ENCODE results near the gene ACY1. TPM values are rescaled to one million over a fixed set of nuclear protein-coding genes. Genes with fewer than 3 reads are reported as not detected.

ACY1 gene
- total and polyA plus RNA-seq, 10 of the 15 experiments (the other 5 are each of a cell fraction or from before 2014, with no cell fraction given): 18.5 to 42.2 (median 27.8) TPM

DNA sequence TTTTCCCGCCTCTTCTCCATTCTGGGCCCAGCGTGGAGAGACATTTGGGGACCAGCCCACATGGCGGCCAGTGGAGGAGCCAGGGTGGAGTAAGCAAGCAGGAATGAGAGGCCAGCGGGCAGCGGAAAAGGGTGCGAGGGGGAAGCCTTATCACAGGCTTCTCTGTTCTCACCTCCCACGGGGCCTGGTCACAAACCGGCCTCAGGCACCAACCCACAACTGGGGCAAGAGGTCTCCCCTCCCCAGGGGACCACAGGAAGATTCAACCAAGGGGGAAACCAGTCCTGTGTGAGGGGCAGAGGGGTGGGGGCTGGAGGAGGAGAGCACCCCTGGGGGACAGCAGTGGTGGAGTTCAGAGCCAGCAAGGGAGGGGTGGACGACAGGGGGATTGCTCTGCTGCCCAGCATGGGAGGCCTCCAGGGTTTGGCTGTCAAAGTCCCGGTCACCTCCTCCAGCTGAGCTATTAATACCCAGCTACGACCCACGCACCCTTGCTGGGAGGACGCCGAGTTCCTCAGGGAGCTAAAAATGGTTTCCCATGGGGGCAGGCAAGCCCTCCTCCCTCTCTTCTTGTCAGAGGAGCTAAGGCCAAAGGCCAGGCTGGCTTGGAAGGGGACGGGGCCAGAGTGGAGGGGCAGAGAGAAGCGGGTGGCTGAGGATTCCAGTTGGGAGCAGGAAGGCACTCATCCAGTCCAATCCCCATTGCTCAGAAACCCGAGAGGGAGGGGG is 36.2 kb downstream of the ACY1 start (continued):
- TF ChIP-seq, protein P1, sequence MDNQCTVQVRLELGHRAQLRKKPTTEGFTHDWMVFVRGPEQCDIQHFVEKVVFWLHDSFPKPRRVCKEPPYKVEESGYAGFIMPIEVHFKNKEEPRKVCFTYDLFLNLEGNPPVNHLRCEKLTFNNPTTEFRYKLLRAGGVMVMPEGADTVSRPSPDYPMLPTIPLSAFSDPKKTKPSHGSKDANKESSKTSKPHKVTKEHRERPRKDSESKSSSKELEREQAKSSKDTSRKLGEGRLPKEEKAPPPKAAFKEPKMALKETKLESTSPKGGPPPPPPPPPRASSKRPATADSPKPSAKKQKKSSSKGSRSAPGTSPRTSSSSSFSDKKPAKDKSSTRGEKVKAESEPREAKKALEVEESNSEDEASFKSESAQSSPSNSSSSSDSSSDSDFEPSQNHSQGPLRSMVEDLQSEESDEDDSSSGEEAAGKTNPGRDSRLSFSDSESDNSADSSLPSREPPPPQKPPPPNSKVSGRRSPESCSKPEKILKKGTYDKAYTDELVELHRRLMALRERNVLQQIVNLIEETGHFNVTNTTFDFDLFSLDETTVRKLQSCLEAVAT (IDR thresholded peaks at IDR 0.05): 0 out of 2 replicates have a peak, but pooled peaks have one; percentile 15
- no peak for TF ChIP-seq YY1 (IDR thresholded peaks at IDR 0.05; ENCODE audit: low read depth, low read length)
- TF ChIP-seq RUNX3 (IDR thresholded peaks at IDR 0.05; ENCODE audit: low read length): 0 out of 2 replicates have a peak, but pooled peaks have one; percentile 3
- TF ChIP-seq MEF2A (IDR thresholded peaks at IDR 0.05; ENCODE audit: insufficient read depth, low read depth, low read length): no peak
- TF ChIP-seq BRCA1 (IDR thresholded peaks at IDR 0.05; ENCODE audit: low read depth, low read length): no peak
- no peak for TF ChIP-seq POU2F2 (IDR thresholded peaks at IDR 0.05; ENCODE audit: borderline replicate concordance, low read depth, low read length)
- TF ChIP-seq IKZF1 (conservative IDR thresholded peaks at IDR 0.05): peak; percentile 68
- peak in 1 of 2 experiments; percentile 15; a peak in 1 of 4 replicates for TF ChIP-seq BHLHE40 (IDR thresholded peaks at IDR 0.05; ENCODE audit: borderline replicate concordance in 1 of 2, low read depth in 2 of 2, low read length in 1 of 2)
- peak; percentile 78 for TF ChIP-seq NR2F1 (conservative IDR thresholded peaks at IDR 0.05)
- TF ChIP-seq PAX8 (IDR thresholded peaks at IDR 0.05): no peak
- TF ChIP-seq MTA2 (IDR thresholded peaks at IDR 0.05; ENCODE audit: low read depth): peak; percentile 33; the same call in 1 of the 2 replicates
- TF ChIP-seq GATAD2B (conservative IDR thresholded peaks at IDR 0.05; ENCODE audit: low read depth): peak; percentile 75; the same call in 1 of the 2 replicates
- no peak for TF ChIP-seq POLR2AphosphoS2 (IDR thresholded peaks at IDR 0.05; ENCODE audit: low read depth, low read length)

All from GM12878 (cell line).